A172 (cell line): ENCODE results near the gene ACYP1. TPM values are rescaled to one million over a fixed set of nuclear protein-coding genes. Genes with fewer than 3 reads are reported as not detected.
A peak's percentile ranks its signal among the peaks of the same experiment; 100 is the strongest.

Source experiments
- DNase-seq: peaks from one replicate; pipeline ENCODE4 v3.0.0-alpha.2; 2015; ENCODE audit warnings: low spot score
- total RNA-seq: library from RNA; depleted of rRNA; stranded (reverse); fragments of >200 nt; shearing (Covaris generic); gene quantifications from 2 replicates; pipeline ENCODE4 v1.2.3, GENCODE V29; 2014; rRNA removed

Gene ACYP1
- total RNA-seq, 1 experiment from 2014 or later: 31.3 TPM

DNA sequence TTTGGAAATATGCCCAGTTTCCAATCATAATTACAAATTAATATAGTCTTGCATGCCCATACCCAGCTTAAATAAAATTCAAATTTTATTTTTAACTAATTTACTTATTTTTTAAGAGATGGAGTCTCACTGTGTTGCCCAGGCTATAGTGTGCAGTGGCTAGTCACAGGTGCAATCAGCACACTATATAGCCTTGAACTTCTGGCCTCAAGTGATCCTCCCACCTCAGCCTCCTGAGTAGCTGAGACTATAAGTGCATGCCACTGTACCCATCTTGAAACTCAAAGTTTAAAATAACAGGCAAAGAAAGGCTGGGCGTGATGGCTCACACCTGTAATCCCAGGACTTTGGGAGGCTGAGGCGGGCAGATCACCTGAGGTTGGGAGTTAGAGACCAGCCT is 22.9 kb downstream of the ACYP1 start:
- DNase-seq: no peak

- no peak for DNase-seq
Measured at GRCh38 chr14:75040507-75040906, 23.3 kb downstream of the ACYP1 start.

- DNase-seq: no peak
Measured at GRCh38 chr14:75032939-75033338, 30.9 kb downstream of the ACYP1 start.

GRCh38 chr14:75030147-75030546 is 33.7 kb downstream of the ACYP1 start:
- no peak for DNase-seq

DNA sequence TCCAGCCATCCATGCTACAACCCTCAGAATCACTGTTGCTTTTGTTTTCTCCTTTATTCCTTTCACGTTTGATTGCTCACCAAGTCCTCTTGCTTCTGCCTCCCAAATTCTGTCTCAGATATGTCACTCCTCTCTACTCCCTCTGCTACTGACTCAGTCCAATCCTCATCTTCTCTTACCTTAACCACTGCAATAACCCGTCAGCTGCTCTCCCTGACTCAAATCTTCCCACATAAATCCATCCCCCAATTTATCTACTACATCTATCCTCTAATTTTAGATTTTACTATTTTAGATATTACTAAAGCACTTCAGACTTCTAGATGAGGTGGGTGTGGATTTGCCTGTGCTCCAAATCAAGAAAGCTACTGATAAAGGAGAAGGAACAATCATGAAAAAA is 37.9 kb downstream of the ACYP1 start:
- no peak for DNase-seq

- DNase-seq: peak; percentile 16
Measured at GRCh38 chr14:75025082-75025481, 38.7 kb downstream of the ACYP1 start.

DNA sequence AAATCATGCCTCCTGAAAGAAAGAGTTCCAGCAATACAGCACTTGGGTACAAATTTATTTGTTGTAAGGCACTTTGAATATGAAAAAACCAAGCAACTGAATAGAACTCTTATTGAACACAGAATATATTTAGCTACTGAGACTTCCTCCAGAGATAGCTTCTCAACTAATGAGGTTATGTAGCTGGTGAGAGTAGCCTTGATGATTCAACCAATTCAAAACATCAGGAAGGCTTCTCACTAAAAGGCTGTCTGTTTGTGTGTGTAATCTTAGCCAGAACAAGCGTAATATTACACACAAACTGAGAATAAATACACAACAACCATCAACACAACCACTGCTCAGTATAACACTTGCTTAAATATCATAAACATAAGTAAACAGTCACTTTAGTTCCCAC is 40.7 kb downstream of the ACYP1 start:
- DNase-seq: no peak

DNA sequence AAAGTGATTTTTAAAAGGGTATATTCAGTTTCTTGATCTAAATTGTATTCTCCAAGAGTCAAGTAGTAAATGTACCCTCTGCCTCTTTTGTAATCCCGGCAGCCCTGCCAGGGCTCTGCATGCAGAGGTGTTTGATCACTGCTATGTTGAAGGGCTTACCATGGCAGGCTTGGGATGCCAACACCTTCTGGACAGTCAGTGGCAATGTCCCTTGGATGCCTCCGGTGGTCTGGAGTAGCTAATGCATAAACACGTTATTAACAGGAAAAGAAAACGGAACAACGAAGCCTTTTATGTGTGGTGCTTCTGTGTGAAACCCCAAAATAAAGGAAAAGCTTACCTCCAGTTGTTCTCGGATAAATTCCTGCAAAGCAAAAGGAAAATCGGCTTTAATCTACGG is 41.2 kb downstream of the ACYP1 start:
- no peak for DNase-seq

DNA sequence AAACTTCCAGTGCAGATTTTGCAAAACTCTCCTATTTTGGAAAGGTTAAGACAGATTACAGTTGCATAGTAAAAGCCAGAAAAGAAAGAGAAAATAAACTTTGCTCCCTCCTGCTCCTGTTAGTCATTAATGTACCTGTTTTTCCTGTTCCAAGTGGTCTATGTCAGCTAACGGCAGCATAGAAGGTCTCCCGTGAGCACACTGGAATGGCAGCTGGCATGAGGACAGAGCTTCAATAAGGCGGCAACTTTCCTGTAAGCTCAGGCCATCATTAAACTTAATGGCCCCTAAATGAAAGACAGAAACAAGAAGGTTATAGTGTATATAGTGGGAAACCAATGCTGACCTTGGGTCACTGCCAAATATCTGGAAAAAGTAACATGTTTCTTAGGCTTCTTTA is 45.1 kb downstream of the ACYP1 start:
- no peak for DNase-seq

DNA sequence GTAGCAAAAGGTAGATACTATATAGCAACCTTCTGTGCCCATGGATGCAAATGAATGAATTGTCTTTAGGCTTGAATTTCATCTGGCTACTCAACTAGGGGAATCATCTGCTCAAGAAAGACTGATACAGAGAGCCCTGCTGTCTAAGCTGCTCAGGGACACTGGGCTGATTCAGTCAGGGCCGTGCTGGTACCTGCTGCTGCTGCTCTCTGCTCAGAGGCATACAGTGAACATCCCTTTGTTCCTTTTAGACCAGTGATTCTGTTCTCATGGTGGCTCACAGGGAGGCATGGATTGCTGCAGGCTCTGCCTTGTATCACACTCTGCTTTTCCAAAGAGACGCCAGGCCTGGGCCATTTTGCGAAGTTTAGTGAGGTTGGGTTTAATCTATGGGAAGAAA is 47.0 kb downstream of the ACYP1 start:
- DNase-seq: no peak

- DNase-seq: no peak
Measured at GRCh38 chr14:75015496-75015895, 48.3 kb downstream of the ACYP1 start.

DNA sequence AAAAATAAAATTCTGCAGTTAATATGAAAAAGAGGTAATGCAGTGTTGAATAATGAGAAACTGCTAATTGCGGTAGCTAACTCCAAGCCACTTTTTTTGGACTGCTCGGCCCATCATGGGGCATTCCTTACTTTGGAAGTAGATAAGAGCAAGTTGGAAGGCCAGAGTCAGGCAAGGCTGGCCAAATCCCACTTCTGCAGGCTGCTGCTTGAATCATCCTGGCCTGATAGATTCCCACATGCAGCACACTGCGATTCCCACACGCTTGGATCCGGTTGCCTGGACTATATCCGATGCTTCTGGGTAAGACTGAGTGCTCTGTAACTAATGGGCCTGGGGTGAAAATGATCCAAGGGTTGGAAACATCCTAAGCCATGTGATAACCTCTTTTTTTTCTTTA is 50.5 kb downstream of the ACYP1 start:
- DNase-seq: no peak

DNA sequence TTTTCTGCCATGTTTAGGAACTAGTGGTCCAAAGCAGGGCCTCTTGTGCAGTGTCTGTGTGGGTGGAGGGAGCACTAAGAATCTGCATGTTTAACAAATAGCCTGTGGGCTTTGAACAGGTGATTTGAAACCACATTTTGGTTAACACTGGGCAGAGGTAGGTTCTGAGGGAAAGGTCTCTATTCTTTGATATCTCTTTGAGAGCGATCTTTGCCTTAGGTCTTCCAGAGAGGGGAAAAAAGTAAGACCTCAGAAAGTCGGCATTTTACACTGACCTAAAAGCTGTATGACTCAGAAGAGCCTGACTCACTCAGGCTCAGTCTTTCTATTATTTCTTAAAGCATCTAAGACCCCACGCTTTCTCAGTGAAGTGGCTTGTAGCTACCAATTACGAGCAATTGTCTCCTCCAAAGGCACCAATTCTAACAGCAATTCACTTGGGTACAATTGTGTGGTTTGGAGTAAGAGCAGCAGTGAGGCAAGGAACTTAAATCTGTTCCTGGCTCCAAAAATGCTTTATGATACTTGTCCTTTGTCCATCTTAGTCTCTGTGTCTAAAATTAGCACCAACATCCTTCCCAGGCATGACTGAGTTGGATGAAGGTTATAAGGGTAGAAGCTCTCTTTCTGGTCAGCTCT is 52.3 kb downstream of the ACYP1 start:
- peak; percentile 67 for DNase-seq

DNA sequence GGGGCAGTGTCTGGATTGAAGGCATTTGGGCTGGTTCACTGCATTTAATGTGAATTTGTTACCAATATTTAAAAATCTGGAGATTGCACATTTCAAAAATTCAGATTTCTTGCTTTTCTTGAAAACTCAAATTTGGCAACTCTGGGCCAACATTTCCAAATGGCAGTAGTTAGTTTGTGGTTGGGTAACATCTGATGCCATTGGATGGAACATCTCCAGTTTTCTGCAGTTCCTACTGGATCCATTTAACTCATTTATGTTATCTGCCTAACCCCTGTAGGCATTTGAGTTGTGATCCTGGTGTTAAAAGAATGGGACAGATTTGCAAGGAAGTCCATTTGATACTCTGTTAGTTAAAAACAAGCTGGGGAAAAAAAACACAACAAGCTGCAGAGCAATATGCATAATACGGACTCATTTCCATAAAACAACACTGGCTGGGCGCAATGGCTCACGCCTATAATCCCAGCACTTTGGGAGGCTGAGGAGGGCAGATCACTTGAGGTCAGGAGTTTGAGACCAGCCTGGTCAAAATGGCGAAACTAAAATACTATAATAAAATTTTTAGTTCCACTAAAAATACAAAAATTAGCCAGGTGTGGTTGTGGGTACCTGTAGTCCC is 53.2 kb downstream of the ACYP1 start:
- DNase-seq: no peak

GRCh38 chr14:75009176-75009575 is 54.6 kb downstream of the ACYP1 start:
- no peak for DNase-seq

DNA sequence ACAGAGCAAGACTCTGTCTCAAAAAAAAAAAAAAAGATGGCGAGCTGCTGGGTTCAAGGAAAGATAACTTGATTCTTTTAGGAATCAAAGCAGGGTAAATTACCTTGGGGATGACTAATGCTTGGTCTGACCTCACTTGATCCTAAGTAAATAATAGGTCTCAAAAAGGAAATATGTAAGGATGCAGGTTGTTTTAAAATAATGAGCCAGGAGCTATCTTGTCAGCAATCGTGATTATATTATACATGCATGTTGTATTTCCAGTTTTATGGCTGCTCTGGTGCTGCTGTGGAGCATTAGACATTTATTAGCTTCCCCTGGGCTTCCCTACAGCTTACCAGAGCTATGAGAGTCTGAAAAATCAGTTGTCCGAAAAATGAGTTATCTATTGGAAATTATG is 58.5 kb downstream of the ACYP1 start:
- no peak for DNase-seq

DNA sequence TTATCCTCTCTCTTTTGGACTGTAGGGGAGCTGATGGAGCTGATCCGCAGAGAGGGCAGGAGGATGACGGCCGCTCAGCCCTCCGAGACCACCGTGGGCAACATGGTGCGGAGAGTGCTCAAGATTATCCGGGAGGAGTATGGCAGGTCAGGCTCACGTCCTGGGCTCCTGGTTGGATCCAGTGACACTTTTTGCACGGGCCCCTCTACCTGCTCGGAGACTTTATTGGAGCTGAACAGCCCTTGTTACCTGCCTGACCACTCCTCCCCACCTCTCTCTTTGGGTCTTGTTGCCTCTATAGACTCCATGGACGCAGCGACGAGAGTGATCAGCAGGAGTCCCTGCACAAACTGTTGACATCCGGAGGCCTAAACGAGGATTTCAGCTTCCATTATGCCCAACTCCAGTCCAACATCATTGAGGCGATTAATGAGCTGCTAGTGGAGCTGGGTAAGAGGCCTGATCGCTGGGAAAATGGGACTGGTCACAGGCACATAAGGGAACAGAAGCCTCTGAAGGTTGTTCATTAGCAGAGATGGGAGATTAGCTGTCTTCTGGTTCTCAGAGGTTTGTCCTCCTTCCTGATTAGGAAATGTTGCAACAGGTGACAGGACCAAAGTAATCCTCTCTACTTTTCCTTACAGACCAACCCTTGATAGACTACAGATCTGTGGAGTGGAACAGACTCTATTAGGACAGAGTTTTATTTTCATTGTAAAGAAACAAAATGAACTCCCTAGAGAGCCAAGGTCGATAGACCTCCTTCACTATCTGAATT is 60.4 kb downstream of the ACYP1 start:
- no peak for DNase-seq

Other genes starting within 250 kb of the ACYP1 start
- not detected in 2 replicates for gene PROX2, start 187.9 kb downstream of the ACYP1 start, total RNA-seq
- gene DLST, start 182.1 kb downstream of the ACYP1 start, total RNA-seq: 17.3 and 26.5 TPM in 2 replicates
- not detected in 2 replicates for gene RPS6KL1, start 140.8 kb downstream of the ACYP1 start, total RNA-seq
- gene PGF, start 108.4 kb downstream of the ACYP1 start, total RNA-seq: 2.2 and 8.8 TPM in 2 replicates
- gene EIF2B2, start 61.1 kb downstream of the ACYP1 start, total RNA-seq: 43.5 and 63.3 TPM in 2 replicates
- gene MLH3, start 12.6 kb downstream of the ACYP1 start, total RNA-seq: 4.9 and 7.7 TPM in 2 replicates
- gene ZC2HC1C, start 5.6 kb upstream of the ACYP1 start, total RNA-seq: 1.7 and 2.0 TPM in 2 replicates
- gene NEK9, start 63.0 kb upstream of the ACYP1 start, total RNA-seq: 0.03 and 0.14 TPM in 2 replicates
- gene TMED10, start 112.6 kb upstream of the ACYP1 start, total RNA-seq: 155 and 159 TPM in 2 replicates
- gene FOS, start 214.8 kb upstream of the ACYP1 start, total RNA-seq: 0.89 and 2.2 TPM in 2 replicates